ENCODE data around the gene USP34.
"Not testable (repeated sequence)": the region's sequence is repeated elsewhere in the genome, so short reads cannot be mapped to it uniquely, and the experiment has no call there.

USP34 gene

GRCh38 chr2:61456746-61457420, 14.0 kb downstream of the USP34 start:
- DNase-seq: no peak

DNA sequence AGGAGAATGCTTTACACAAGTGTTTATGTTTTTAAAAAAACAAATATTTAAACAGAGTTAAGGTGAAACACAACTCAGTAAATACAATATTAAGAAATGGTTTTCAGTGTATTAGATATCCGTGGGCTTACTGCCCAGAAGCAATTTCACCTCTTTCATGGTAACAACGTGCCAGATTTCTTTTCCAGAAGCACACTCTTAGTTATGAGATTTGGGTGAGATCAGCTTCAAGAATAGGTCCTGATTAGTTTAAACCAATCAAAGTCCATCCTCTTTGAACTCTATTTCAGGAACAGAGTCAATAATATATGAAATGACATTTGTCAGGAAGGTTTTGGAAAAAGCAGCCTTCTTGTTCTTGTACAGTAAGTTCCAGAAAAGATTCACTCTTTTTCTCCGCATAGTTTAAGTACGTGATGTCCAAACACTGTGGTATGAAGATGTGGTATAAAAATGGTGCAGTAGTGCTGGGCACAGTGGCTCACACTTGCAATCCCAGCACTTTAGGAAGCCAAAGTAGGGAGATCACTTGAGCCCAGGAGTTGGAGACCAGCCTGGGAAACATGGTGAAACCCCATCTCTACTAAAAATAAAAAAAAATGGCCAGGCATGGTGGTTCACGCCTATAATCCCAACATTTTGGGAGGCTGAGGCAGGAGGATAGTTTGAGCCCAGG, 14.7 kb downstream of the USP34 start:
- DNase-seq: no peak

GRCh38 chr2:61454972-61455371, 15.9 kb downstream of the USP34 start:
- not testable (repeated sequence) for DNase-seq

- DNase-seq: no peak
Observed at GRCh38 chr2:61454383-61454782, 16.5 kb downstream of the USP34 start.

GRCh38 chr2:61452392-61452791, 18.5 kb downstream of the USP34 start:
- DNase-seq: no peak

GRCh38 chr2:61451178-61451577, 19.7 kb downstream of the USP34 start:
- DNase-seq: no peak

- no peak for DNase-seq
Observed at GRCh38 chr2:61450144-61450543, 20.7 kb downstream of the USP34 start.

- no peak for DNase-seq
Observed at GRCh38 chr2:61448229-61448628, 22.7 kb downstream of the USP34 start.

GRCh38 chr2:61446971-61447370, 23.9 kb downstream of the USP34 start:
- not testable (repeated sequence) for DNase-seq

GRCh38 chr2:61443342-61444041, 27.4 kb downstream of the USP34 start:
- no peak for DNase-seq

DNA sequence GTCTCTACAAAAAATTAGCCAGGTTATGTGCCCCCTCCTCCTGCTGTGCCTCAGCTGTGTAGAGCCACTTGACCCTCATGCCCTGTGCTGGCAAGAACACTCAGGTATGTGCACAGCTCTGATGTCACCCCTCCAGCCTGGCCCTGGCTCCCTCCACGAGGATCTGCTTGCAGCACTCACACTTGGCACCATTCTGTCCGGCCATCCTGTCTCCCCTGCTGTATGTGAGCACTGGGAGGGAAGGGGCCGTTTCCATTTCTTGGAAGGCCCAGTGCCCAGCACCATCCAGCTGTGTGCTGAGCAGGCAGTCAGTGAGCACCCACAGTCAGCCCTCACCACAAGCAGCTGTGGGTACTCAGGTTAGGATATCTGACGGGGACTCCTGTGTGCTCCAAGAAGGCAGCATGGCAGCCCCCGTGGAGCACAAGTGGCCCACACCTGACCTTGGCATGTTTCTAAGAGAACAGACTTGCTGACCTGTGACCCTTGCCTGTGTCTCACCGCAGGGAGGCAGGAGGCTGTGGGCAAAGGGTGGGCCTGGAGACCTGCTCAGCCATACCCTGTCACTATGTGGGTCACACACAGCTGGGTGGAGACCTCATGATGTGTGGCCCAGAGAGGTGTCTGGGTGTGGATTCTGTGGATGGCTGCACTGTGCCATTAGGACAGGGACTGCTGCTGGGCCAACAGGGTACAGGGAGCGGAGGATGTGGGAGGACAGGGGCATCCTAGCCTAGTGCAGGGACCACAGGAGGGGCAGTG, 31.5 kb downstream of the USP34 start:
- DNase-seq: no peak

DNA sequence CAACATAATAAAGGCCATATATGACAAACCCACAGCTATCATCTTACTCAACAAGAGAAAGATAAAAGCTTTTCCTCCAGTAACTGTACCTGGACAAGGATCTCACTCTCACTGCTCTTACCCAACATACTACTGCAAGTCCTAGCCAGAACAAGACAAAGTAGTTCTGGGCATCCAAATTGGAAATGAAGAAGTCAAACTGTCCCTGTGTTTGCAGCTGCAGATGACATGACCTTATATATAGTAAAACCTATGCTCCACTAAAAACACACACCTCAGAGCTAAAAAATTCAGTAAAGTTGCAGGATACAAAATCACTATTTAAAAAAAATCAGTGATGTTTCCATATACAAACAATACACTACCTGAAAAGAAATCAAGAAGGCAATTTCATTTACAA, 32.2 kb downstream of the USP34 start:
- DNase-seq: no peak

GRCh38 chr2:61437170-61437569, 33.7 kb downstream of the USP34 start:
- DNase-seq: no peak

- DNase-seq: peak in 1 of 2 donors; percentile 39
Observed at GRCh38 chr2:61436092-61436491, 34.8 kb downstream of the USP34 start.

- no peak for DNase-seq
Observed at GRCh38 chr2:61435291-61435690, 35.6 kb downstream of the USP34 start.

GRCh38 chr2:61434314-61434713, 36.6 kb downstream of the USP34 start:
- peak in 1 of 2 donors; percentile 29 for DNase-seq

DNA sequence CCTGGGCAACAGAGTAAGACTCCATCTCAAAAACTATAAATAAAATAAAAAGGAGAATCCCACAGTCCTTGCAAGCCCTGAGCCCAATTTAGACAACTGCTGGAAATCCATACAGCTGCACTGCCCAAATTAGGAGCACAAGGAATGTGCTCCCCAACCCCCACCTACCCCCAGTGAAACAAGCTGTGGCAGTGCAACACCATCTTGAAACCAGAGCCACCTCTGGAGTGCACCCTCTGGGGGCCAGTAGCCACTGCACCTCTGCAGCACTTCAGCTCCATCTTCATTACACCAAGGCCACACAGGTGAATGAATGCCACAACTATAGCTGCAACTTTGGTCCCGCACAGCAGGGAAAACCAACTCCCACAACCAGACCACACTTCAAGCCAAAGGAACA, 37.3 kb downstream of the USP34 start:
- no peak for DNase-seq

DNA sequence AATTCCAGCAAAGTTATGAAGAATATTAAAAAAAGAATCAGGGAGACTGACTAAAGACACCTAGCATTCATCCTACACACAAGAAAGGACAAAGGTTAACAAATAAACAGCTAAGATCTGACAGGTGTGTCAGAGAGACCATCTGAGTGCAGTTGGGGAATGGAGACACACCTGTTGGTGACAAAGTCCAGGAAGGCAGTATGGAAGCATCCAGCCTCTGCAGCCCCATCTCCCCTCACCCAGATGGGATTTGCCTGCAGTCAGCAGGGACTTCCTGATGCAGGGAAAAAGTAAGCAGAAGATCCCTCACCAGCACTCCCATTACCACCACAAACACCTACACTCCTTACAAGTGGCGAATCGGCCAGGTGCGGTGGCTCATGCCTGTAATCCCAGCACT, 37.9 kb downstream of the USP34 start:
- no peak for DNase-seq

DNA sequence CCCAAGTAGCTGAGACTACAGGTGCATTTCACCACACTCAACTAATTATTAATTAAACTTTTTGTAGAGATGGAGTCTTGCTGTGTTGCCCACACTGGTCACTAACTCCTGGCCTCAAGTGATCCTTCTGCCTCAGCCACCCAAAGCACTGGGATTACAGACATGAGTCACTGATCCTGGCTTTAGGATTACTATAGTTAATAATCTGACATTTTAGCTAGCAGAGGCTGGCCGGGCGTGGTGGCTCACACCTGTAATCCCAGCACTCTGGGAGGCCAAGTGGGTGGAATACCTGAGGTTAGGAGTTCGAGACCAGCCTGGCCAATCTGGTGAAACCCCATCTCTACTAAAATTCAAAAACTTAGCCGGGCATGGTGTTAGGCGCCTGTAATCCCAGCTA, 39.5 kb downstream of the USP34 start:
- no peak for DNase-seq

- DNase-seq: peak; percentile 19 to 64
Observed at GRCh38 chr2:61426267-61426897, 44.5 kb downstream of the USP34 start.

DNA sequence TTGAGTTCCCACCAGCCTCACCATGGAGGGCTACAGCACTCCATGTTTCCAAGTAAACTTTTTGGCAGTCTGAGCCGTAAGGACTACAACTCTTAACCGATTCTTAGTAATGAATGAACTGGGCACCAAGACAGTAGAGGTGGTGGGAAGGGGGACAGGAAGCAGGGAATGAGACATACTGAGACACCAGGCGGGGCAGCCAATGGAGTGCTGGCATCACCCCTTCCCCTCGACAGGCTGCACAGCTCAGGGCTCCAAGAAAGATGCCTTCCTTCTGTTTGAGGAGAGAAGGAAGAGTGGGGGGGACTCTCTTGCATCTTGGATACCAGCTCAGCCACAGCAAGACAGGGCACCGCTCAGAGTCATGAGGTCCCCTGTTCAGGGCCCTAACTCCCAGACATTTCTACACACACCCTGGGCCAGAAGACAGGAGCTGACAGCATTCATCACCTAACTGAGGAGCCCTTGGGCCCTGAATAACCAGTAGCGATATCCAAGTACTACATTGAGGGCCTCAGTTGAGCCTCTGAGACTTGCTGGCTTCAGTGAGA, 45.2 kb downstream of the USP34 start:
- no peak for DNase-seq

GRCh38 chr2:61423714-61424113, 47.2 kb downstream of the USP34 start:
- no peak for DNase-seq

DNA sequence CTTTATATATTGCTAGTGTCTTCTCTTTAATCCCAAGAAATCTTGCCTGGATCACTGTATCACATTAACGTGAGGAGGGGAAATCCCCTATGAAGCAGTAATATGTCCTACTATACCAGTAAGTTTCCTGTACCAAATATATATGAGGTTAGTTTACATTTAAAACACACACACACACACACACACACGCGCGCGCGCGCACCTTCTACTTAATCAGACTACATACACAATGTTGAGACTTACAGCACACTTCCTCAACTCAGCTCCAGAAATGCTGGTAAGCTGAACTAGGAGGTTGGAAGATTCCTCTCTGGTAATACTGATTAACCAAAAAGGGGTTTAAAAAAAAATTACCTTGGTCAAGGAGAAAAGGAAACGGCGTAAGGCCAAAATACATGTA, 49.3 kb downstream of the USP34 start:
- no peak for DNase-seq

All from bone marrow (tissue), 2 donors.